ENCODE data around the gene LDLRAD1.

Gene LDLRAD1

DNA sequence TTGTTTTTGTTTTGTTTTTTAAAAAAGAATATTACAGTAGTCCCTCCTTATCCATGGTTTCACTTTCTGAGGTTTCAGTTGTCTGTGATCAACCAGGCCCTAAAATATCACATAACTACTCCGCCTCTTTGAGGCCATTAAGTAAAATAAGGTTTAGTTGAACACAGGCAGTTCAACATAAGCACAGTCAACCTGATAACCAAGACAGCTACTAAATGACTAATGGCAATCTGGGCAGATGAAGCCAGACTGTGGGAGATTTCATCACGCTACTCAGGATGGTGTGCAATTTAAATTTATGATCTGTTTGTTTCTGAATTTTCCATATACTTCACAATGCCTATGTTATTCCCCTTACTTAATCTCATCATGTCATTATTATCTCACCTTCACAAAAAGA, 30.1 kb downstream of the LDLRAD1 start:
- TF ChIP-seq, protein P1, sequence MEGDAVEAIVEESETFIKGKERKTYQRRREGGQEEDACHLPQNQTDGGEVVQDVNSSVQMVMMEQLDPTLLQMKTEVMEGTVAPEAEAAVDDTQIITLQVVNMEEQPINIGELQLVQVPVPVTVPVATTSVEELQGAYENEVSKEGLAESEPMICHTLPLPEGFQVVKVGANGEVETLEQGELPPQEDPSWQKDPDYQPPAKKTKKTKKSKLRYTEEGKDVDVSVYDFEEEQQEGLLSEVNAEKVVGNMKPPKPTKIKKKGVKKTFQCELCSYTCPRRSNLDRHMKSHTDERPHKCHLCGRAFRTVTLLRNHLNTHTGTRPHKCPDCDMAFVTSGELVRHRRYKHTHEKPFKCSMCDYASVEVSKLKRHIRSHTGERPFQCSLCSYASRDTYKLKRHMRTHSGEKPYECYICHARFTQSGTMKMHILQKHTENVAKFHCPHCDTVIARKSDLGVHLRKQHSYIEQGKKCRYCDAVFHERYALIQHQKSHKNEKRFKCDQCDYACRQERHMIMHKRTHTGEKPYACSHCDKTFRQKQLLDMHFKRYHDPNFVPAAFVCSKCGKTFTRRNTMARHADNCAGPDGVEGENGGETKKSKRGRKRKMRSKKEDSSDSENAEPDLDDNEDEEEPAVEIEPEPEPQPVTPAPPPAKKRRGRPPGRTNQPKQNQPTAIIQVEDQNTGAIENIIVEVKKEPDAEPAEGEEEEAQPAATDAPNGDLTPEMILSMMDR (IDR thresholded peaks at IDR 0.05; ENCODE audit: low read depth, low read length), result no peak
- no peak overlapping the region for H3K4me3 ChIP-seq (ENCODE audit: low read depth, low read length)
- no peak for DNase-seq (ENCODE audit: low read depth, low spot score)
- in situ Hi-C loops (cut with HindIII; ENCODE audit: low sequenced_read_pairs), result no loop called here

DNA sequence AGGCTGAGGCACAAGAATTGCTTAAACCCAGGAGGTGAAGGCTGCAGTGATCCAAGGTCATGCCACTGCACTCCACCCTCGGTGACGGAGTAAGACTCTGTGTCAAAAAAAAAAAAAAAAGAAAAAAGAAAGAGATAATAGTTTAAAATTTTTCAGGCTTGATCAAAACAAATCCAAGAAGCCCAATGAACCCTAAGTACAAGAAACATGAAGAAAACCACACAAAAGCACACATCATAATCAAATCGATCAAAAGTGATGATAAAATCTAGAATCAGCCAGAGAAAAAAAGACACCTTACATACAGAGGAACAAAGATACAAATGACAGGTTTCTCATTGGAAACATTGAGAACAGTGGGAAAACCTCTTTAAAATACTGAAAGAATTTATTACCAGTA, 31.5 kb downstream of the LDLRAD1 start:
- DNase-seq (ENCODE audit: low read depth, low spot score), result no peak
- TF ChIP-seq, protein P1 (IDR thresholded peaks at IDR 0.05; ENCODE audit: low read depth, low read length), result no peak
- in situ Hi-C loops (cut with HindIII; ENCODE audit: low sequenced_read_pairs), result no loop called here
- H3K4me3 ChIP-seq (ENCODE audit: low read depth, low read length), result no peak overlapping the region

DNA sequence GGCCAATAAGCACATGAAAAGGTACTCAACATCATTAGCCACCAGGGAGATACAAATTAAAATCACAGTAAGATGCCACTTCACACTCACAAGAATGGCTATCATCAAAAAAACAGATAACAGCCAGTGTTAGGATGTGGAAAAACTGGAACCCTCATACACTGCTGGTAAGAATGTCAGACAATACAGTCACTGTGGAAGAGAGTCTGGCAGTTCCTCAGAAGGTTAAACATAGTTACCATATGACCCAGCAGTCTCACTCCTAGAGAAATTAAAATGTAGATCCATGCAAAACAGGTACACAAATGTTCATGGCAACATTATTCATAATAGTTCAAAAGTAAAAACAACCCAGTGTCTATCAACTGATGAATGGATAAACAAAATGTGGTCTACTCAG, 33.3 kb downstream of the LDLRAD1 start:
- TF ChIP-seq, protein P1 (IDR thresholded peaks at IDR 0.05; ENCODE audit: low read depth, low read length), result no peak
- DNase-seq (ENCODE audit: low read depth, low spot score), result no peak
- in situ Hi-C loops (cut with HindIII; ENCODE audit: low sequenced_read_pairs), result no loop called here
- H3K4me3 ChIP-seq (ENCODE audit: low read depth, low read length), result no peak overlapping the region

DNA sequence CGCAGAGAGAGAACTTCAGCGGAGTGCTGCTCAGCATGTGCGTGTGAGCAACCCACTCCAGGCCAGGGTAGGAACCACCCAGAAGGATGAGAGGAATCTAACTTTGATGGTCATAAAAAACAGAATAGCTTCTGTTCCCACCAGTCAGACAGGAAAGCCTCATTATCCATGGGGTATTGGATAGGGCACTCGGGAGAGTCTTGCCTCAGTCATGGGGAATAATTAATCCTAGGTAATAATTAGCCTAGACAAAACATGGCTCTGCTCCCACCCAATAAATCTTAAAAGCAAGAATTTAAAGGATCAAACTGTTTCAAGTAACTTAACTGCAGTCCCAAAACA, 35.3 kb downstream of the LDLRAD1 start:
- DNase-seq (ENCODE audit: low read depth, low spot score), result no peak
- in situ Hi-C loops (cut with HindIII; ENCODE audit: low sequenced_read_pairs), result no loop called here
- TF ChIP-seq, protein P1 (IDR thresholded peaks at IDR 0.05; ENCODE audit: low read depth, low read length), result no peak
- H3K4me3 ChIP-seq (ENCODE audit: low read depth, low read length), result peak overlapping the region; percentile 6

DNA sequence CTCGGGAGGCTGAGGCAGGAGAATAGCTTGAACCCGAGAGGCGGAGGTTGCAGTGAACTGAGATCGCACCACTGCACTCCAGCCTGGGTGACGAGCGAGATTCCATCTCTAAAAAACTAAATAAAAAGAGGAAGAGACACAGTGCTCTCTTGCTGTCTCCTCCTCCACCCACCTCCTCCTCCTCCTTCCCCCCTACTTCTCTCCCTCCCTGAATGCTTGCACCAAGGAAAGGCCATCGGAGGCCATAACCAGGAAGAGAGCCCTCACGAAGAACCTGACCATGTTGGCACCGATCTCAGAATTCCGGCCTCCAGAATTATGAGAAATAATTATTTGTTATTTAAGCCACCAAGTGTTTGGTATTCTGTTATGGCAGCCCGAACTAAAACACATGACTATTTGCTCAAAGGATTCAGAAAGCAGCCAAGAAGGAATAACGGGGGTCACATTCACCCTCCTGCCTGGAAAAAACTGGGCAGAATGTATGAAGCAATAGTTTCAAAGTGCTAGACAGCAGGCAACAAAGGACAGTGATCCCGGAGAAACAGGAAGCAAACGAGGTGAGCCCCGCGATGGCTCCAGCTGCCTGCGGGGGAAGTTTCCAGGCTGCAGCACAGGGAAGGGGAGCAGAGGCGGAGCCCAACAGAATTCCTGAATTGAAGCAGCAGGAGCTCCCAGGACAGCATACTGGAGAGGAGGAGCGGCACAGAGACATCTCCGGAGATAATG, 35.8 kb downstream of the LDLRAD1 start:
- TF ChIP-seq, protein P1 (IDR thresholded peaks at IDR 0.05; ENCODE audit: low read depth, low read length), result no peak
- DNase-seq (ENCODE audit: low read depth, low spot score), result peak; percentile 22
- peak overlapping the region; percentile 6 for H3K4me3 ChIP-seq (ENCODE audit: low read depth, low read length)
- in situ Hi-C loops (cut with HindIII; ENCODE audit: low sequenced_read_pairs), result no loop called here

DNA sequence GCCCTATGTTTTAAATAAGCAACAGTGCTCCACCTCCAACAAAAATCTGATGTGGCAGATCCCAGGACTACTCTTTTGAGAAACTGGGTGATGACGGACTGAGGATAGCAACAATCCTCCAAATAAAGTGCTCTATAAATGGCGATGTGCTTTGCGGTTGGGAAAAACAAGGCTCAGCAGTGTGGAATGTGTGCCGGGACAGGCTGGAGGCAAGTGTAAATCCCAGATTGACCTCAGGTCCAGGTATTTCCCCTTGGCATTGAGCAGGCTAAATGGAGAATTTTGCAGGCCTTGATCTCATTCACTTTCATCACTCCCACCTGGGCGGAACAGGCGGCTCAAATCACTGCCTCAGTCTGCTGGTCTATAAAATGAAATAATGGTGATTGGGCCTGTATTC, 36.8 kb downstream of the LDLRAD1 start:
- in situ Hi-C loops (cut with HindIII; ENCODE audit: low sequenced_read_pairs), result no loop called here
- DNase-seq (ENCODE audit: low read depth, low spot score), result no peak
- H3K4me3 ChIP-seq (ENCODE audit: low read depth, low read length), result no peak overlapping the region
- TF ChIP-seq, protein P1 (IDR thresholded peaks at IDR 0.05; ENCODE audit: low read depth, low read length), result no peak

Data from astrocyte of the spinal cord (primary cell).